Hair follicle dermal papilla cell (primary cell): ENCODE measurements around the gene PLCZ1. TPM values are rescaled to one million over a fixed set of nuclear protein-coding genes. Genes with fewer than 3 reads are reported as not detected.

Source experiments
- total RNA-seq: library from RNA; depleted of rRNA; stranded (reverse); fragments of >200 nt; gene quantifications from 2 replicates; pipeline ENCODE4 v1.2.3, GENCODE V29; 2012

Gene PLCZ1, protein sequence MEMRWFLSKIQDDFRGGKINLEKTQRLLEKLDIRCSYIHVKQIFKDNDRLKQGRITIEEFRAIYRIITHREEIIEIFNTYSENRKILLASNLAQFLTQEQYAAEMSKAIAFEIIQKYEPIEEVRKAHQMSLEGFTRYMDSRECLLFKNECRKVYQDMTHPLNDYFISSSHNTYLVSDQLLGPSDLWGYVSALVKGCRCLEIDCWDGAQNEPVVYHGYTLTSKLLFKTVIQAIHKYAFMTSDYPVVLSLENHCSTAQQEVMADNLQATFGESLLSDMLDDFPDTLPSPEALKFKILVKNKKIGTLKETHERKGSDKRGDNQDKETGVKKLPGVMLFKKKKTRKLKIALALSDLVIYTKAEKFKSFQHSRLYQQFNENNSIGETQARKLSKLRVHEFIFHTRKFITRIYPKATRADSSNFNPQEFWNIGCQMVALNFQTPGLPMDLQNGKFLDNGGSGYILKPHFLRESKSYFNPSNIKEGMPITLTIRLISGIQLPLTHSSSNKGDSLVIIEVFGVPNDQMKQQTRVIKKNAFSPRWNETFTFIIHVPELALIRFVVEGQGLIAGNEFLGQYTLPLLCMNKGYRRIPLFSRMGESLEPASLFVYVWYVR
- not detected in 2 replicates for total RNA-seq

DNA sequence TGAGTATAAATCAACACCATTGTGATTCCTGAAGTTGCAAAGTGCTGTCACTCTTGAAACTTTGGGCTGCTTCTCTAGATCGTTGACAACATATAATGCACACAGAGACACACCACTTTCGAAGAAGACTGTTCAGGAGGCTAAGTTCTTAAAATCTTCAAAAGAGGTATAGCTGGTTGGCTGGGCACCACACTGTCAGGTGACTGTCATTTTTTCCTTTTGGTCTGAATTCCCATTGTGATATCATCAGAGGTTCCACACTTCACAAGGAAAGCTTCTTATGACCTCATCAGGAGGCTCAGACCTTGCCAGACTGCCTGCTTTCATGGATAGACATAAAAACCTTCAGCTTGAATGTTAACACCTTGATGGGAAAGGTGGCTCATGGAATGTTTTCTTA lies at the start of gene PLCZ1, which contains the start of gene CAPZA3:
Gene PLCZ1, minus strand, starts transcription at position 194 of the 400 bp plus-strand sequence. CDS start 641 bp downstream, outside the sequence.
Gene CAPZA3, plus strand, starts transcription at position 301 of the 400 bp plus-strand sequence. CDS start 150 bp downstream, outside the sequence.

Other genes starting within 250 kb of the PLCZ1 start
- not detected in 2 replicates for gene CAPZA3, start 107 bp upstream of the PLCZ1 start, total RNA-seq